GM23338 (cell line): ENCODE measurements around the gene TAC3.

Experiments
- CREB1 ChIP-seq: fragments of 250-450 bp; sonication (Bioruptor Pico); IDR thresholded peaks from 2 replicates; pipeline ENCODE4 v1.5.0; 2020; ENCODE audit warnings: low read depth, mild to moderate bottlenecking, moderate library complexity
- EZH2 ChIP-seq: fragments of 200-600 bp; sonication (generic); IDR thresholded peaks from one replicate; pipeline ENCODE4 v1.8.0; 2017; ENCODE audit warnings: antibody characterized with exemption, mild to moderate bottlenecking, low read depth; ENCODE audit not compliant: unreplicated experiment
- EZH2phosphoT487 ChIP-seq: fragments of 200-600 bp; sonication (generic); IDR thresholded peaks from one replicate; pipeline ENCODE4 v1.8.1; 2018; ENCODE audit warnings: antibody characterized with exemption; ENCODE audit not compliant: unreplicated experiment
- JUNB ChIP-seq: IDR thresholded peaks from one replicate; pipeline ENCODE4 v1.6.1; 2016; ENCODE audit warnings: antibody characterized with exemption; ENCODE audit not compliant: unreplicated experiment
- POLR2AphosphoS5 ChIP-seq: IDR thresholded peaks from 2 replicates; pipeline ENCODE4 v1.6.1; 2016; ENCODE audit warnings: antibody characterized with exemption, low read depth
- ZNF114 ChIP-seq: fragments of 250-450 bp; sonication (Bioruptor Pico); IDR thresholded peaks from 2 replicates; pipeline ENCODE4 v1.5.0; 2020; ENCODE audit warnings: mild to moderate bottlenecking, moderate library complexity
- ZNF331 ChIP-seq: fragments of 250-450 bp; sonication (Bioruptor Pico); IDR thresholded peaks from 2 replicates; pipeline ENCODE4 v1.5.0; 2020; ENCODE audit warnings: low read depth, mild to moderate bottlenecking, moderate library complexity
- TF ChIP-seq, protein P1 (sequence below): IDR thresholded peaks from one replicate; pipeline ENCODE4 v1.6.1; 2018; ENCODE audit warnings: antibody characterized with exemption; ENCODE audit not compliant: unreplicated experiment
- TF ChIP-seq, protein P2 (sequence below), 2 experiments: fragments of 200-600 bp in 1 of 2; sonication (generic) in 1 of 2; conservative IDR thresholded peaks; 2 replicates each; pipeline versions ENCODE4 v1.5.1 to v1.6.1; 2016 to 2017; ENCODE audit warnings: antibody characterized with exemption in 2 of 2, low read depth in 2 of 2, mild to moderate bottlenecking in 2 of 2, moderate library complexity in 1 of 2

DNA sequence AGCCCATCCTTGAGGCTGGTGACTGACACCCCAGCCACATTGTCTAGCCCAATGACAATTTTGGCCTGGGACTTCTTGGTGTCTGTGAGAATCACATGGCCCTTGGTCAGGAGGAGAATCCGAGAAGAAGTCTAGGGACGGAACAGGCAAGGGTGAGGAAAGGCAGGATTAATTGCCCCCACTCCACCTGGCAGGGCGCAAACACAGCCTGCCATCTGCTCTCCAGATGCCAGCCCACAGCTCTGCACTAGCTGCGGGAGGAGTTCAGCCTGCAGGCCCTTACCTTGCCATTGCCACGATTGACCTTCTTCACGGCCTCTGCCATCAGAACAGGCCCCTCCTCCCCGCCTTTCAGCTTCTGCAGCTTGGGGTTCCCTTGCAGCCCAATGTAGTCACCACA is 13.1 kb upstream of the TAC3 start:
- TF ChIP-seq, protein P1, sequence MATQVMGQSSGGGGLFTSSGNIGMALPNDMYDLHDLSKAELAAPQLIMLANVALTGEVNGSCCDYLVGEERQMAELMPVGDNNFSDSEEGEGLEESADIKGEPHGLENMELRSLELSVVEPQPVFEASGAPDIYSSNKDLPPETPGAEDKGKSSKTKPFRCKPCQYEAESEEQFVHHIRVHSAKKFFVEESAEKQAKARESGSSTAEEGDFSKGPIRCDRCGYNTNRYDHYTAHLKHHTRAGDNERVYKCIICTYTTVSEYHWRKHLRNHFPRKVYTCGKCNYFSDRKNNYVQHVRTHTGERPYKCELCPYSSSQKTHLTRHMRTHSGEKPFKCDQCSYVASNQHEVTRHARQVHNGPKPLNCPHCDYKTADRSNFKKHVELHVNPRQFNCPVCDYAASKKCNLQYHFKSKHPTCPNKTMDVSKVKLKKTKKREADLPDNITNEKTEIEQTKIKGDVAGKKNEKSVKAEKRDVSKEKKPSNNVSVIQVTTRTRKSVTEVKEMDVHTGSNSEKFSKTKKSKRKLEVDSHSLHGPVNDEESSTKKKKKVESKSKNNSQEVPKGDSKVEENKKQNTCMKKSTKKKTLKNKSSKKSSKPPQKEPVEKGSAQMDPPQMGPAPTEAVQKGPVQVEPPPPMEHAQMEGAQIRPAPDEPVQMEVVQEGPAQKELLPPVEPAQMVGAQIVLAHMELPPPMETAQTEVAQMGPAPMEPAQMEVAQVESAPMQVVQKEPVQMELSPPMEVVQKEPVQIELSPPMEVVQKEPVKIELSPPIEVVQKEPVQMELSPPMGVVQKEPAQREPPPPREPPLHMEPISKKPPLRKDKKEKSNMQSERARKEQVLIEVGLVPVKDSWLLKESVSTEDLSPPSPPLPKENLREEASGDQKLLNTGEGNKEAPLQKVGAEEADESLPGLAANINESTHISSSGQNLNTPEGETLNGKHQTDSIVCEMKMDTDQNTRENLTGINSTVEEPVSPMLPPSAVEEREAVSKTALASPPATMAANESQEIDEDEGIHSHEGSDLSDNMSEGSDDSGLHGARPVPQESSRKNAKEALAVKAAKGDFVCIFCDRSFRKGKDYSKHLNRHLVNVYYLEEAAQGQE = no peak
- TF ChIP-seq, protein P2, sequence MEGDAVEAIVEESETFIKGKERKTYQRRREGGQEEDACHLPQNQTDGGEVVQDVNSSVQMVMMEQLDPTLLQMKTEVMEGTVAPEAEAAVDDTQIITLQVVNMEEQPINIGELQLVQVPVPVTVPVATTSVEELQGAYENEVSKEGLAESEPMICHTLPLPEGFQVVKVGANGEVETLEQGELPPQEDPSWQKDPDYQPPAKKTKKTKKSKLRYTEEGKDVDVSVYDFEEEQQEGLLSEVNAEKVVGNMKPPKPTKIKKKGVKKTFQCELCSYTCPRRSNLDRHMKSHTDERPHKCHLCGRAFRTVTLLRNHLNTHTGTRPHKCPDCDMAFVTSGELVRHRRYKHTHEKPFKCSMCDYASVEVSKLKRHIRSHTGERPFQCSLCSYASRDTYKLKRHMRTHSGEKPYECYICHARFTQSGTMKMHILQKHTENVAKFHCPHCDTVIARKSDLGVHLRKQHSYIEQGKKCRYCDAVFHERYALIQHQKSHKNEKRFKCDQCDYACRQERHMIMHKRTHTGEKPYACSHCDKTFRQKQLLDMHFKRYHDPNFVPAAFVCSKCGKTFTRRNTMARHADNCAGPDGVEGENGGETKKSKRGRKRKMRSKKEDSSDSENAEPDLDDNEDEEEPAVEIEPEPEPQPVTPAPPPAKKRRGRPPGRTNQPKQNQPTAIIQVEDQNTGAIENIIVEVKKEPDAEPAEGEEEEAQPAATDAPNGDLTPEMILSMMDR (conservative IDR thresholded peaks at IDR 0.05; ENCODE audit: low read depth in 2 of 2) = no peak
- no peak for TF ChIP-seq CREB1 (CRISPR knock-in tag)
- TF ChIP-seq EZH2phosphoT487 = no peak
- no peak for TF ChIP-seq JUNB
- no peak for TF ChIP-seq ZNF114
- no peak for TF ChIP-seq EZH2
- TF ChIP-seq POLR2AphosphoS5 = no peak
- no peak for TF ChIP-seq ZNF331 (CRISPR knock-in tag)
